ENCODE results near the gene CDC16. TPM values are rescaled to one million over a fixed set of nuclear protein-coding genes. Genes with fewer than 3 reads are reported as not detected.

Gene CDC16
- total and polyA plus RNA-seq, 2 donors = 45.5 to 125 TPM

- Histone ChIP-seq H3K9me3 (ENCODE audit: control insufficient read depth in 2 of 2, insufficient read depth in 1 of 2, low read length in 1 of 2) (no peaks in the 10 kb centered on the region), H3K4me3 (ENCODE audit: low read length in 2 of 2) (no peak overlapping the region), H3K27ac (ENCODE audit: low read depth in 1 of 2, low read length in 1 of 2) (no peak overlapping the region), H3K4me1 (ENCODE audit: control insufficient read depth in 2 of 2, insufficient read depth in 2 of 2, low read length in 2 of 2) (peaks cover 17 to 44% of the 10 kb centered on the region in 2 donors), H3K36me3 (ENCODE audit: control insufficient read depth in 2 of 2, insufficient read depth in 2 of 2, low read length in 1 of 2) (no peaks in the 10 kb centered on the region), H3K27me3 (ENCODE audit: control insufficient read depth in 2 of 2, insufficient read depth in 1 of 2, low read length in 1 of 2) (no peaks in the 10 kb centered on the region)
- peak in 3 of 9 donors; percentile 24 to 61 (median 26) for DNase-seq (ENCODE audit: low read depth in 6 of 9, low spot score in 9 of 9)
- 18% methylated on average over 9 of the region's 9 CpGs for WGBS
These were observed 12.2 kb upstream of the CDC16 start for GRCh38 chr13:114222461-114222968.

GRCh38 chr13:114224201-114224600, 10.5 kb upstream of the CDC16 start:
- DNase-seq (ENCODE audit: low read depth in 6 of 9, low spot score in 9 of 9) = no peak
- Histone ChIP-seq H3K4me1 (ENCODE audit: control insufficient read depth in 2 of 2, insufficient read depth in 2 of 2, low read length in 2 of 2) (peaks cover 18 to 47% of the 10 kb centered on the region in 2 donors), H3K4me3 (ENCODE audit: low read length in 2 of 2) (no peak overlapping the region), H3K36me3 (ENCODE audit: control insufficient read depth in 2 of 2, insufficient read depth in 2 of 2, low read length in 1 of 2) (no peaks in the 10 kb centered on the region), H3K27ac (ENCODE audit: low read depth in 1 of 2, low read length in 1 of 2) (no peak overlapping the region), H3K27me3 (ENCODE audit: control insufficient read depth in 2 of 2, insufficient read depth in 1 of 2, low read length in 1 of 2) (peaks cover 2 to 13% of the 10 kb centered on the region in 2 donors), H3K9me3 (ENCODE audit: control insufficient read depth in 2 of 2, insufficient read depth in 1 of 2, low read length in 1 of 2) (peaks cover 0 to 4% of the 10 kb centered on the region in 2 donors)
- WGBS = 99% methylated on average over 13 of the region's 13 CpGs

- Histone ChIP-seq H3K4me1 (ENCODE audit: control insufficient read depth in 2 of 2, insufficient read depth in 2 of 2, low read length in 2 of 2) (peaks cover 13 to 42% of the 10 kb centered on the region in 2 donors), H3K36me3 (ENCODE audit: control insufficient read depth in 2 of 2, insufficient read depth in 2 of 2, low read length in 1 of 2) (no peaks in the 10 kb centered on the region), H3K27me3 (ENCODE audit: control insufficient read depth in 2 of 2, insufficient read depth in 1 of 2, low read length in 1 of 2) (peaks cover 2 to 26% of the 10 kb centered on the region in 2 donors), H3K27ac (ENCODE audit: low read depth in 1 of 2, low read length in 1 of 2) (no peak overlapping the region), H3K9me3 (ENCODE audit: control insufficient read depth in 2 of 2, insufficient read depth in 1 of 2, low read length in 1 of 2) (peaks cover 0 to 4% of the 10 kb centered on the region in 2 donors), H3K4me3 (ENCODE audit: low read length in 2 of 2) (no peak overlapping the region)
- DNase-seq (ENCODE audit: low read depth in 6 of 9, low spot score in 9 of 9) = peak in 1 of 9 donors; percentile 20
- WGBS = 93% methylated on average over 8 of the region's 8 CpGs
These were observed 9.1 kb upstream of the CDC16 start for GRCh38 chr13:114225610-114226009.

GRCh38 chr13:114226088-114226487, 8.6 kb upstream of the CDC16 start:
- H3K27ac ChIP-seq (ENCODE audit: low read depth in 1 of 2, low read length in 1 of 2) = peak overlapping the region in 1 of 2 donors; percentile 40
- peak in 2 of 9 donors; percentile 18 to 31 for DNase-seq (ENCODE audit: low read depth in 6 of 9, low spot score in 9 of 9)
- peaks cover 13 to 42% of the 10 kb centered on the region in 2 donors for H3K4me1 ChIP-seq (ENCODE audit: control insufficient read depth in 2 of 2, insufficient read depth in 2 of 2, low read length in 2 of 2)
- WGBS = 94% methylated on average over 11 of the region's 11 CpGs
- H3K9me3 ChIP-seq (ENCODE audit: control insufficient read depth in 2 of 2, insufficient read depth in 1 of 2, low read length in 1 of 2) = peaks cover 0 to 4% of the 10 kb centered on the region in 2 donors
- peaks cover 2 to 30% of the 10 kb centered on the region in 2 donors for H3K27me3 ChIP-seq (ENCODE audit: control insufficient read depth in 2 of 2, insufficient read depth in 1 of 2, low read length in 1 of 2)
- H3K36me3 ChIP-seq (ENCODE audit: control insufficient read depth in 2 of 2, insufficient read depth in 2 of 2, low read length in 1 of 2) = no peaks in the 10 kb centered on the region
- H3K4me3 ChIP-seq (ENCODE audit: low read length in 2 of 2) = no peak overlapping the region

GRCh38 chr13:114226699-114227323, 7.9 kb upstream of the CDC16 start:
- WGBS = 8% methylated on average over 19 of the region's 19 CpGs
- H3K27ac ChIP-seq (ENCODE audit: low read depth in 1 of 2, low read length in 1 of 2) = peak overlapping the region in 1 of 2 donors; percentile 40
- peaks cover 0 to 4% of the 10 kb centered on the region in 2 donors for H3K9me3 ChIP-seq (ENCODE audit: control insufficient read depth in 2 of 2, insufficient read depth in 1 of 2, low read length in 1 of 2)
- peaks cover 2 to 30% of the 10 kb centered on the region in 2 donors for H3K27me3 ChIP-seq (ENCODE audit: control insufficient read depth in 2 of 2, insufficient read depth in 1 of 2, low read length in 1 of 2)
- H3K36me3 ChIP-seq (ENCODE audit: control insufficient read depth in 2 of 2, insufficient read depth in 2 of 2, low read length in 1 of 2) = no peaks in the 10 kb centered on the region
- peaks cover 13 to 42% of the 10 kb centered on the region in 2 donors for H3K4me1 ChIP-seq (ENCODE audit: control insufficient read depth in 2 of 2, insufficient read depth in 2 of 2, low read length in 2 of 2)
- no peak overlapping the region for H3K4me3 ChIP-seq (ENCODE audit: low read length in 2 of 2)
- DNase-seq (ENCODE audit: low read depth in 6 of 9, low spot score in 9 of 9) = peak; percentile 57 to 92 (median 80)

GRCh38 chr13:114227528-114227927, 7.2 kb upstream of the CDC16 start:
- no peaks in the 10 kb centered on the region for H3K36me3 ChIP-seq (ENCODE audit: control insufficient read depth in 2 of 2, insufficient read depth in 2 of 2, low read length in 1 of 2)
- WGBS = 94% methylated on average over 2 of the region's 2 CpGs
- H3K27ac ChIP-seq (ENCODE audit: low read depth in 1 of 2, low read length in 1 of 2) = no peak overlapping the region
- no peak for DNase-seq (ENCODE audit: low read depth in 6 of 9, low spot score in 9 of 9)
- no peak overlapping the region for H3K4me3 ChIP-seq (ENCODE audit: low read length in 2 of 2)
- peaks cover 11 to 39% of the 10 kb centered on the region in 2 donors for H3K4me1 ChIP-seq (ENCODE audit: control insufficient read depth in 2 of 2, insufficient read depth in 2 of 2, low read length in 2 of 2)
- H3K9me3 ChIP-seq (ENCODE audit: control insufficient read depth in 2 of 2, insufficient read depth in 1 of 2, low read length in 1 of 2) = peaks cover 0 to 4% of the 10 kb centered on the region in 2 donors
- peaks cover 2 to 30% of the 10 kb centered on the region in 2 donors for H3K27me3 ChIP-seq (ENCODE audit: control insufficient read depth in 2 of 2, insufficient read depth in 1 of 2, low read length in 1 of 2)

- Histone ChIP-seq H3K27ac (ENCODE audit: low read depth in 1 of 2, low read length in 1 of 2) (no peak overlapping the region), H3K36me3 (ENCODE audit: control insufficient read depth in 2 of 2, insufficient read depth in 2 of 2, low read length in 1 of 2) (no peaks in the 10 kb centered on the region), H3K4me1 (ENCODE audit: control insufficient read depth in 2 of 2, insufficient read depth in 2 of 2, low read length in 2 of 2) (peaks cover 10 to 37% of the 10 kb centered on the region in 2 donors), H3K9me3 (ENCODE audit: control insufficient read depth in 2 of 2, insufficient read depth in 1 of 2, low read length in 1 of 2) (peaks cover 0 to 4% of the 10 kb centered on the region in 2 donors), H3K27me3 (ENCODE audit: control insufficient read depth in 2 of 2, insufficient read depth in 1 of 2, low read length in 1 of 2) (peaks cover 2 to 30% of the 10 kb centered on the region in 2 donors), H3K4me3 (ENCODE audit: low read length in 2 of 2) (no peak overlapping the region)
- 93% methylated on average over 9 of the region's 9 CpGs for WGBS
- no peak for DNase-seq (ENCODE audit: low read depth in 6 of 9, low spot score in 9 of 9)
These were observed 6.5 kb upstream of the CDC16 start for GRCh38 chr13:114228176-114228575.

GRCh38 chr13:114229506-114229905, 5.2 kb upstream of the CDC16 start:
- no peak overlapping the region for H3K27ac ChIP-seq (ENCODE audit: low read depth in 1 of 2, low read length in 1 of 2)
- peaks cover 2 to 30% of the 10 kb centered on the region in 2 donors for H3K27me3 ChIP-seq (ENCODE audit: control insufficient read depth in 2 of 2, insufficient read depth in 1 of 2, low read length in 1 of 2)
- H3K4me3 ChIP-seq (ENCODE audit: low read length in 2 of 2) = no peak overlapping the region
- WGBS = 75% methylated on average over 4 of the region's 4 CpGs
- peaks cover 0 to 4% of the 10 kb centered on the region in 2 donors for H3K9me3 ChIP-seq (ENCODE audit: control insufficient read depth in 2 of 2, insufficient read depth in 1 of 2, low read length in 1 of 2)
- DNase-seq (ENCODE audit: low read depth in 6 of 9, low spot score in 9 of 9) = no peak
- no peaks in the 10 kb centered on the region for H3K36me3 ChIP-seq (ENCODE audit: control insufficient read depth in 2 of 2, insufficient read depth in 2 of 2, low read length in 1 of 2)
- peaks cover 10 to 35% of the 10 kb centered on the region in 2 donors for H3K4me1 ChIP-seq (ENCODE audit: control insufficient read depth in 2 of 2, insufficient read depth in 2 of 2, low read length in 2 of 2)

GRCh38 chr13:114230117-114230516, 4.6 kb upstream of the CDC16 start:
- peaks cover 0 to 4% of the 10 kb centered on the region in 2 donors for H3K9me3 ChIP-seq (ENCODE audit: control insufficient read depth in 2 of 2, insufficient read depth in 1 of 2, low read length in 1 of 2)
- peaks cover 10 to 31% of the 10 kb centered on the region in 2 donors for H3K4me1 ChIP-seq (ENCODE audit: control insufficient read depth in 2 of 2, insufficient read depth in 2 of 2, low read length in 2 of 2)
- no peak overlapping the region for H3K4me3 ChIP-seq (ENCODE audit: low read length in 2 of 2)
- no peak overlapping the region for H3K27ac ChIP-seq (ENCODE audit: low read depth in 1 of 2, low read length in 1 of 2)
- H3K27me3 ChIP-seq (ENCODE audit: control insufficient read depth in 2 of 2, insufficient read depth in 1 of 2, low read length in 1 of 2) = peaks cover 2 to 30% of the 10 kb centered on the region in 2 donors
- DNase-seq (ENCODE audit: low read depth in 6 of 9, low spot score in 9 of 9) = no peak
- no peaks in the 10 kb centered on the region for H3K36me3 ChIP-seq (ENCODE audit: control insufficient read depth in 2 of 2, insufficient read depth in 2 of 2, low read length in 1 of 2)
- 57% methylated on average over 7 of the region's 7 CpGs for WGBS

Data from thymus (tissue), 11 donors.